ENCODE results near the gene SF3A1.

SF3A1 gene

DNA sequence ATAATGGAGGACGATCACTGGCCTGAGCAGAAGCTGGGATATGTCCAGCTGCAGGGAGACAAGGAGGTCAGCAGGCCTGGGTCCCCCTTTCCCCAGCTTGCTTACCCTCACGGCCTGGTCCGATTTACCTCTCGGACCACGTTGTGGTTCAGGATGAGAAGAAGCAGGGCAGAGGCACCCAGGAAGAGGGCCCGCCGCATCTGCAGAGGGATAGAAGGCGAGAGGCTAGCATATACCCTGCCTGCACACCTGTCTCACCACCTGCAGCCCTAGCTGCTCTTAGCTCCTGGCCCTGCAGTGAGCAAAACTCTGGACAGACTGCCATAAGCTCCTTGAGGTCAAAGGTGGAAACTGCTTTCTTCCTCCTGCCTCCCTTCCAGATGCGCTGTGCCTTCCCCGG is 29.2 kb upstream of the SF3A1 start:
- Histone ChIP-seq H3K27me3 (ENCODE audit: insufficient read depth, poor library complexity, severe bottlenecking) (no peaks in the 10 kb centered on the region), H3K4me1 (ENCODE audit: insufficient read depth, poor library complexity, severe bottlenecking) (no peaks in the 10 kb centered on the region), H3K9me3 (ENCODE audit: severe bottlenecking) (no peaks in the 10 kb centered on the region), H3K27ac (ENCODE audit: poor library complexity, severe bottlenecking) (no peak overlapping the region), H3K36me3 (ENCODE audit: low read depth) (peaks cover 6% of the 10 kb centered on the region), H3K4me3 (ENCODE audit: severe bottlenecking) (no peak overlapping the region)
- TF ChIP-seq CTCF (IDR thresholded peaks at IDR 0.05; ENCODE audit: poor library complexity, severe bottlenecking), result no peak
- ATAC-seq (ENCODE audit: low read depth), result no peak
- no peak for DNase-seq (ENCODE audit: low spot score)

- no peak for TF ChIP-seq CTCF (IDR thresholded peaks at IDR 0.05; ENCODE audit: poor library complexity, severe bottlenecking)
- no peaks in the 10 kb centered on the region for H3K27me3 ChIP-seq (ENCODE audit: insufficient read depth, poor library complexity, severe bottlenecking)
- no peak for DNase-seq (ENCODE audit: low spot score)
- H3K36me3 ChIP-seq (ENCODE audit: low read depth), result peaks cover 6% of the 10 kb centered on the region
- no peaks in the 10 kb centered on the region for H3K4me1 ChIP-seq (ENCODE audit: insufficient read depth, poor library complexity, severe bottlenecking)
- no peaks in the 10 kb centered on the region for H3K9me3 ChIP-seq (ENCODE audit: severe bottlenecking)
- no peak overlapping the region for H3K27ac ChIP-seq (ENCODE audit: poor library complexity, severe bottlenecking)
- H3K4me3 ChIP-seq (ENCODE audit: severe bottlenecking), result no peak overlapping the region
- no peak for ATAC-seq (ENCODE audit: low read depth)
Observed at GRCh38 chr22:30383061-30383460, 26.4 kb upstream of the SF3A1 start.

- no peak for TF ChIP-seq CTCF (IDR thresholded peaks at IDR 0.05; ENCODE audit: poor library complexity, severe bottlenecking)
- no peak for ATAC-seq (ENCODE audit: low read depth)
- DNase-seq (ENCODE audit: low spot score), result no peak
- Histone ChIP-seq H3K4me1 (ENCODE audit: insufficient read depth, poor library complexity, severe bottlenecking) (no peaks in the 10 kb centered on the region), H3K27ac (ENCODE audit: poor library complexity, severe bottlenecking) (no peak overlapping the region), H3K9me3 (ENCODE audit: severe bottlenecking) (no peaks in the 10 kb centered on the region), H3K36me3 (ENCODE audit: low read depth) (peaks cover 10% of the 10 kb centered on the region), H3K27me3 (ENCODE audit: insufficient read depth, poor library complexity, severe bottlenecking) (no peaks in the 10 kb centered on the region), H3K4me3 (ENCODE audit: severe bottlenecking) (no peak overlapping the region)
Observed at GRCh38 chr22:30382340-30382739, 25.6 kb upstream of the SF3A1 start.

DNA sequence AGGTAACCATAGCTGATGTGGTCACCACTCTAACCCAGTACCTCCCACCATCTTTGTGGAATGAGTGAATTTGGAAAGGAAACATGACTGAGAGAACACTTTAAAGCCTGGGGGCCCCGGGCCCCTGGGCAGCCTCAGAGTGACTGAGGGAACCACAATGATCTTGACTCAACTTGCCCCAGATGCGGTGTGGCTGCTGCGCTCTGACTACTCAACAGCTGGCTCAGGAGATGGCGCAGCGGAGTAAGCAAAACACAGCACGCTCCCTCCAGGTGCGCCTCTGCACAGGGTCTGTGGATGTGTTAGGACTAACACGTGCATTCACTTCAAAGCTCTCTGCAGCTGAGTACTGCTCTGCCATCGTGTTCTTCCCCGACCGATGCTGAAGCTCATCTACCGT is 24.6 kb upstream of the SF3A1 start:
- ATAC-seq (ENCODE audit: low read depth) (no peak), DNase-seq (ENCODE audit: low spot score) (no peak)
- no peaks in the 10 kb centered on the region for H3K27me3 ChIP-seq (ENCODE audit: insufficient read depth, poor library complexity, severe bottlenecking)
- no peaks in the 10 kb centered on the region for H3K4me1 ChIP-seq (ENCODE audit: insufficient read depth, poor library complexity, severe bottlenecking)
- H3K4me3 ChIP-seq (ENCODE audit: severe bottlenecking), result no peak overlapping the region
- TF ChIP-seq CTCF (IDR thresholded peaks at IDR 0.05; ENCODE audit: poor library complexity, severe bottlenecking), result no peak
- H3K36me3 ChIP-seq (ENCODE audit: low read depth), result peaks cover 13% of the 10 kb centered on the region
- H3K27ac ChIP-seq (ENCODE audit: poor library complexity, severe bottlenecking), result no peak overlapping the region
- H3K9me3 ChIP-seq (ENCODE audit: severe bottlenecking), result no peaks in the 10 kb centered on the region

GRCh38 chr22:30380011-30380410 is 23.3 kb upstream of the SF3A1 start:
- peaks cover 13% of the 10 kb centered on the region for H3K36me3 ChIP-seq (ENCODE audit: low read depth)
- no peak overlapping the region for H3K27ac ChIP-seq (ENCODE audit: poor library complexity, severe bottlenecking)
- no peak overlapping the region for H3K4me3 ChIP-seq (ENCODE audit: severe bottlenecking)
- no peak for DNase-seq (ENCODE audit: low spot score)
- no peaks in the 10 kb centered on the region for H3K27me3 ChIP-seq (ENCODE audit: insufficient read depth, poor library complexity, severe bottlenecking)
- TF ChIP-seq CTCF (IDR thresholded peaks at IDR 0.05; ENCODE audit: poor library complexity, severe bottlenecking), result no peak
- H3K9me3 ChIP-seq (ENCODE audit: severe bottlenecking), result no peaks in the 10 kb centered on the region
- no peaks in the 10 kb centered on the region for H3K4me1 ChIP-seq (ENCODE audit: insufficient read depth, poor library complexity, severe bottlenecking)
- ATAC-seq (ENCODE audit: low read depth), result no peak
